Measurements from ENCODE around the gene ABI1. TPM values are rescaled to one million over a fixed set of nuclear protein-coding genes. Genes with fewer than 3 reads are reported as not detected.

Gene ABI1
- total and polyA plus RNA-seq, 9 of the 15 experiments (the other 6 are each of a cell fraction or from before 2014, with no cell fraction given): 22.1 to 52.3 (median 39.0) TPM

- no peaks in the 10 kb centered on the region for H4K20me1 ChIP-seq (replicated peaks; ENCODE audit: control insufficient read depth, insufficient read depth, low read length)
- ATAC-seq (peak; percentile 80), FAIRE-seq (peak; percentile 81), DNase-seq (ENCODE audit: extremely low read depth in 1 of 4, low spot score in 3 of 4) (peak in 3 of 4 experiments; percentile 14 to 61 (median 18))
- 74% methylated on average over 5 of the region's 5 CpGs for WGBS (ENCODE audit: insufficient coverage, low coverage, missing lambda C conversion rate)
- H3K27me3 ChIP-seq (ENCODE audit: control insufficient read depth in 2 of 2, insufficient read depth in 2 of 2, low read length in 2 of 2): peaks cover 3 to 10% of the 10 kb centered on the region in 2 experiments; a peak in 3 of 5 replicates
- H3K9me3 ChIP-seq (replicated peaks; ENCODE audit: control insufficient read depth, insufficient read depth, low read depth, low read length): no peaks in the 10 kb centered on the region
- ChIA-PET POLR2A (interaction anchor here (0.7 kb wide), 1 partner anchor 70 kb away, joined by 4 read pairs; no protein-coding TSS in a partner anchor), CTCF (ENCODE audit: low intra/inter-chr PET ratio) (interaction anchor here (0.9 kb wide), 1 partner anchor 470 kb away, joined by 4 read pairs; no protein-coding TSS in a partner anchor)
- H3K27ac ChIP-seq (ENCODE audit: extremely low read depth, low read depth, low read length): no peak overlapping the region
- H3K4me2 ChIP-seq (ENCODE audit: insufficient read depth, low read length): no peak overlapping the region
- no peaks in the 10 kb centered on the region for H3K9me1 ChIP-seq (ENCODE audit: control insufficient read depth, insufficient read depth, low read length)
- no peaks in the 10 kb centered on the region for H3K79me2 ChIP-seq (ENCODE audit: control insufficient read depth, insufficient read depth, low read length)
- intact Hi-C loops (cut with micrococcal nuclease) (no loop called here), in situ Hi-C loops (cut with MboI) (loop anchor here (5.0 kb wide), 1 partner anchor 466 kb away; no protein-coding TSS in a partner anchor)
- no peak overlapping the region for H2AFZ ChIP-seq (ENCODE audit: low read depth, low read length)
- H3K4me1 ChIP-seq (replicated peaks in 1 of 2; ENCODE audit: control insufficient read depth in 2 of 2, insufficient read depth in 2 of 2, low read length in 2 of 2): no peaks in the 10 kb centered on the region; a peak in 1 of 5 replicates
- BruUV-seq (replicated peaks): no TSS peak
- no peak overlapping the region for H3K9ac ChIP-seq (ENCODE audit: insufficient read depth in 1 of 2, low read depth in 2 of 2, low read length in 2 of 2)
- no peaks in the 10 kb centered on the region for H3K36me3 ChIP-seq (ENCODE audit: control insufficient read depth, insufficient read depth, low read length)
- H3K4me3 ChIP-seq: no peak overlapping the region
- TF ChIP-seq CC2D1A (IDR thresholded peaks at IDR 0.05) (peak; percentile 86), CTCF (IDR thresholded peaks at IDR 0.05 in 2 of 3, conservative IDR thresholded peaks at IDR 0.05 in 1 of 3; ENCODE audit: insufficient read depth in 2 of 3, low read depth in 1 of 3, low read length in 3 of 3) (peak; percentile 55 to 62 (median 58)), ARID2 (IDR thresholded peaks at IDR 0.05) (peak; percentile 81), ZBTB33 (CRISPR knock-in tag; IDR thresholded peaks at IDR 0.05) (peak; percentile 79), FIP1L1 (IDR thresholded peaks at IDR 0.05; ENCODE audit: low read depth, low read length, poor library complexity, severe bottlenecking) (no peak), ELF1 (tag; IDR thresholded peaks at IDR 0.05) (no peak), HDAC6 (IDR thresholded peaks at IDR 0.05; ENCODE audit: low read depth, low read length) (no peak), MLLT1 (IDR thresholded peaks at IDR 0.05) (peak in 1 of 2 experiments; percentile 44; a peak in 1 of 4 replicates), CCAR2 (IDR thresholded peaks at IDR 0.05; ENCODE audit: low read depth, low read length) (no peak), CTCFL (IDR thresholded peaks at IDR 0.05; ENCODE audit: borderline replicate concordance, insufficient read depth, low read depth, low read length, poor library complexity, severe bottlenecking) (peak; percentile 68), SMARCE1 (IDR thresholded peaks at IDR 0.05) (peak; percentile 51; the same call in 1 of the 2 replicates), THRB (CRISPR knock-in tag; conservative IDR thresholded peaks at IDR 0.05) (0 out of 2 replicates have a peak, but pooled peaks have one; percentile 32), ZBED1 (IDR thresholded peaks at IDR 0.05) (no peak)
Observed at GRCh38 chr10:26890956-26891355, 30.2 kb upstream of the ABI1 start.
